Panc1 (cell line): ENCODE results near the gene DBH. TPM values are rescaled to one million over a fixed set of nuclear protein-coding genes. Genes with fewer than 3 reads are reported as not detected.

Source experiments
- ATAC-seq: fragments of 200-7000 bp; cut with Tn5 transposase; 2 replicates; pipeline ENCODE4 v1.9.1; 2020; ENCODE audit warnings: mild to moderate bottlenecking, moderate library complexity
- BruUV-seq: library from RNA; stranded (reverse); fragments of 400-500 nt; replicated peaks from 2 replicates; lab custom pipeline; 2021; lab: Mats Ljungman, UMichigan
- CTCF ChIA-PET: fragments of 300-600 bp; sonication (Branson Sonifier 250); formaldehyde crosslinking; loops from one replicate; lab custom pipeline; 2022; ENCODE audit warnings: antibody characterized with exemption; lab: Charles Lee
- POLR2A ChIA-PET: fragments of 300-600 bp; sonication (Branson Sonifier 250); formaldehyde crosslinking; loops from one replicate; lab custom pipeline; 2022; ENCODE audit warnings: antibody characterized with exemption; lab: Charles Lee
- DNase-seq: peaks from one replicate; pipeline ENCODE4 v3.0.0-alpha.2; 2010; ENCODE audit warnings: low read depth, low spot score
- H3K27ac ChIP-seq: 2 replicates; pipeline ENCODE4 v1.5.1; 2011; ENCODE audit warnings: mild to moderate bottlenecking, low read length, inconsistent platforms
- H3K27me3 ChIP-seq: fragments of 200-500 bp; sonication (Bioruptor generic); 2 replicates; pipeline ENCODE4 v1.6.0; 2014; ENCODE audit warnings: low read length, inconsistent platforms; ENCODE audit not compliant: control insufficient read depth, insufficient read depth
- H3K36me3 ChIP-seq: fragments of 200-500 bp; sonication (Bioruptor generic); 2 replicates; pipeline ENCODE4 v1.5.1; 2014; ENCODE audit warnings: inconsistent platforms, mild to moderate bottlenecking, low read length, moderate library complexity; ENCODE audit not compliant: control insufficient read depth, insufficient read depth
- H3K4me1 ChIP-seq: 2 replicates; pipeline ENCODE4 v1.5.1; 2011; ENCODE audit warnings: inconsistent platforms, mild to moderate bottlenecking, low read length, moderate library complexity; ENCODE audit not compliant: control insufficient read depth, insufficient read depth
- H3K4me3 ChIP-seq, 2 experiments: 2 replicates each; pipeline ENCODE4 v1.5.1; 2011 to 2012; ENCODE audit warnings: low read depth in 2 of 2, low read length in 2 of 2, mild to moderate bottlenecking in 2 of 2, inconsistent platforms in 1 of 2, moderate library complexity in 1 of 2
- H3K9me3 ChIP-seq: fragments of 200-500 bp; sonication (Bioruptor generic); 2 replicates; pipeline ENCODE4 v1.5.1; 2014; ENCODE audit warnings: low read depth, mild to moderate bottlenecking, inconsistent platforms, low read length, moderate library complexity; ENCODE audit not compliant: control insufficient read depth, insufficient read depth
- CTCF ChIP-seq: fragments of 450-650 bp; IDR thresholded peaks from 2 replicates; pipeline ENCODE4 v1.5.1; 2017; ENCODE audit warnings: mild to moderate bottlenecking
- POLR2AphosphoS5 ChIP-seq: IDR thresholded peaks from 2 replicates; pipeline ENCODE4 v1.6.1; 2012; ENCODE audit warnings: mild to moderate bottlenecking, low read depth, low read length, moderate library complexity
- SIN3A ChIP-seq: IDR thresholded peaks from 2 replicates; pipeline ENCODE4 v1.6.1; 2012; ENCODE audit warnings: low read depth, mild to moderate bottlenecking, low read length, moderate library complexity, borderline replicate concordance; ENCODE audit not compliant: insufficient read depth
- TCF7L2 ChIP-seq: IDR thresholded peaks from 2 replicates; pipeline ENCODE4 v1.6.1; 2011; ENCODE audit warnings: mild to moderate bottlenecking, low read depth, low read length, inconsistent platforms
- in situ Hi-C: cut with HindIII; loops from 2 replicates; pipeline ENCODE4 v1.10.0; 2016; ENCODE audit warnings: low sequenced_read_pairs, low pct_unique_long_range_greater_than_20kb
- intact Hi-C: fragments of 100-400 bp; cut with micrococcal nuclease; formaldehyde crosslinking; loops from one replicate; pipeline ENCODE4 v1.10.0; 2022; ENCODE audit not compliant: unreplicated experiment
- total RNA-seq: library from RNA; stranded (reverse); gene quantifications from one replicate; pipeline ENCODE4 v1.2.1, GENCODE V29; 2021; ENCODE audit not compliant: unreplicated experiment
- TF ChIP-seq, protein P1 (sequence below), 2 experiments: IDR thresholded peaks; 2 replicates each; pipeline ENCODE4 v1.6.1; 2011 to 2012; ENCODE audit warnings: low read depth in 2 of 2, control low read depth in 1 of 2, low read length in 1 of 2, mild to moderate bottlenecking in 1 of 2, moderate library complexity in 1 of 2; ENCODE audit not compliant: insufficient read depth in 1 of 2

DBH gene
- total RNA-seq, 1 experiment from 2014 or later = not detected

GRCh38 chr9:133667759-133668450 is 31.7 kb downstream of the DBH start:
- in situ Hi-C loops = no loop called here
- Histone ChIP-seq H3K27me3 (no peaks in the 10 kb centered on the region), H3K4me3 (no peak overlapping the region), H3K27ac (no peak overlapping the region), H3K9me3 (no peaks in the 10 kb centered on the region), H3K36me3 (no peaks in the 10 kb centered on the region), H3K4me1 (no peaks in the 10 kb centered on the region)
- intact Hi-C loops = no loop called here
- POLR2A ChIA-PET = no interaction called here
- ATAC-seq (peak; percentile 61; the same call in 1 of the 2 replicates), DNase-seq (no peak)
- no TSS peak for BruUV-seq
- TF ChIP-seq SIN3A (no peak), CTCF (no peak), TCF7L2 (no peak)
- CTCF ChIA-PET = interaction anchor here (0.6 kb wide), 1 partner anchor 12 kb away, joined by 3 read pairs; no protein-coding TSS in a partner anchor

DNA sequence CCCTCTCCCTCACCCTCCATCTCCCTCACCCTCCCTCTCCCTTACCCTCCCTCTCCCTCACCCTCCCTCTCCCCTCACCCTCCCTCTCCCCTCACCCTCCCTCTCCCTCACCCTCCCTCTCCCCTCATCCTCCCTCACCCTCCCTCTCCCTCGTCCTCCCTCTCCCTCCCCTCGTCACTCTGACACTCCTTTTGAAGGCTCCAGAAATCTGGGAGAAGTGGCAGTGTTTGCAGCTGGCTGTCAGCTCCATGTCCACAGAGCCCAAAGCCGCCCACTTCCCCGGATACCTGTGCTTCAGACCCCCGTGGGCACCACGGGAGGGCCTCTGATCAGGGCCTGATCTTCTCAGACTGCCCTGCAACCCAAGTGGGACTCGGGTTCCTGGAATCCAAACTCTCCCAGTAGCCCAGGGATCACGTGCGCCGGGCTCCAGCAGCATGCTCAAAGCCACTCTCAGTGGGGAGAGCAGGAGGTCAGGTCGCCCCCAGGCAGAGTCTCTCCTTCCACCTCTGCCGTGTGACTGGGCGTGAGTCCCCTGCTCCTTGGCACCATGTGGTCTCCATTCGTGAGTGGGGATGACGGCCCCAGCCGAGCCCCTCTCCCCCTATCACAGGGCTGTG is 33.1 kb downstream of the DBH start:
- in situ Hi-C loops = no loop called here
- CTCF ChIA-PET = no interaction called here
- H3K4me1 ChIP-seq = no peaks in the 10 kb centered on the region
- ATAC-seq (no peak), DNase-seq (no peak)
- no peak overlapping the region for H3K4me3 ChIP-seq
- H3K27ac ChIP-seq = no peak overlapping the region
- H3K9me3 ChIP-seq = no peaks in the 10 kb centered on the region
- no TSS peak for BruUV-seq
- no peaks in the 10 kb centered on the region for H3K27me3 ChIP-seq
- intact Hi-C loops = no loop called here
- POLR2A ChIA-PET = no interaction called here
- no peaks in the 10 kb centered on the region for H3K36me3 ChIP-seq
- no peak for TF ChIP-seq CTCF
- TF ChIP-seq, protein P1, sequence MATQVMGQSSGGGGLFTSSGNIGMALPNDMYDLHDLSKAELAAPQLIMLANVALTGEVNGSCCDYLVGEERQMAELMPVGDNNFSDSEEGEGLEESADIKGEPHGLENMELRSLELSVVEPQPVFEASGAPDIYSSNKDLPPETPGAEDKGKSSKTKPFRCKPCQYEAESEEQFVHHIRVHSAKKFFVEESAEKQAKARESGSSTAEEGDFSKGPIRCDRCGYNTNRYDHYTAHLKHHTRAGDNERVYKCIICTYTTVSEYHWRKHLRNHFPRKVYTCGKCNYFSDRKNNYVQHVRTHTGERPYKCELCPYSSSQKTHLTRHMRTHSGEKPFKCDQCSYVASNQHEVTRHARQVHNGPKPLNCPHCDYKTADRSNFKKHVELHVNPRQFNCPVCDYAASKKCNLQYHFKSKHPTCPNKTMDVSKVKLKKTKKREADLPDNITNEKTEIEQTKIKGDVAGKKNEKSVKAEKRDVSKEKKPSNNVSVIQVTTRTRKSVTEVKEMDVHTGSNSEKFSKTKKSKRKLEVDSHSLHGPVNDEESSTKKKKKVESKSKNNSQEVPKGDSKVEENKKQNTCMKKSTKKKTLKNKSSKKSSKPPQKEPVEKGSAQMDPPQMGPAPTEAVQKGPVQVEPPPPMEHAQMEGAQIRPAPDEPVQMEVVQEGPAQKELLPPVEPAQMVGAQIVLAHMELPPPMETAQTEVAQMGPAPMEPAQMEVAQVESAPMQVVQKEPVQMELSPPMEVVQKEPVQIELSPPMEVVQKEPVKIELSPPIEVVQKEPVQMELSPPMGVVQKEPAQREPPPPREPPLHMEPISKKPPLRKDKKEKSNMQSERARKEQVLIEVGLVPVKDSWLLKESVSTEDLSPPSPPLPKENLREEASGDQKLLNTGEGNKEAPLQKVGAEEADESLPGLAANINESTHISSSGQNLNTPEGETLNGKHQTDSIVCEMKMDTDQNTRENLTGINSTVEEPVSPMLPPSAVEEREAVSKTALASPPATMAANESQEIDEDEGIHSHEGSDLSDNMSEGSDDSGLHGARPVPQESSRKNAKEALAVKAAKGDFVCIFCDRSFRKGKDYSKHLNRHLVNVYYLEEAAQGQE (IDR thresholded peaks at IDR 0.05; ENCODE audit: insufficient read depth in 1 of 2, low read depth in 2 of 2, low read length in 1 of 2) = no peak
- no peak for TF ChIP-seq TCF7L2
- no peak for TF ChIP-seq POLR2AphosphoS5
- TF ChIP-seq SIN3A = no peak
